MM.1S (cell line): ENCODE results near the gene TIMM23.

Source experiments
- EZH2 ChIP-seq: fragments of 300-600 bp; sonication (generic); optimal IDR thresholded peaks from 2 replicates; pipeline ENCODE3; 2017; ENCODE audit warnings: low read depth, mild to moderate bottlenecking, antibody characterized with exemption, low read length, mixed read lengths
- TF ChIP-seq, protein P1 (sequence below): fragments of 300-600 bp; sonication (generic); IDR thresholded peaks from 2 replicates; pipeline ENCODE4 v1.5.1; 2016; ENCODE audit warnings: antibody characterized with exemption, low read length, mixed read lengths

DNA sequence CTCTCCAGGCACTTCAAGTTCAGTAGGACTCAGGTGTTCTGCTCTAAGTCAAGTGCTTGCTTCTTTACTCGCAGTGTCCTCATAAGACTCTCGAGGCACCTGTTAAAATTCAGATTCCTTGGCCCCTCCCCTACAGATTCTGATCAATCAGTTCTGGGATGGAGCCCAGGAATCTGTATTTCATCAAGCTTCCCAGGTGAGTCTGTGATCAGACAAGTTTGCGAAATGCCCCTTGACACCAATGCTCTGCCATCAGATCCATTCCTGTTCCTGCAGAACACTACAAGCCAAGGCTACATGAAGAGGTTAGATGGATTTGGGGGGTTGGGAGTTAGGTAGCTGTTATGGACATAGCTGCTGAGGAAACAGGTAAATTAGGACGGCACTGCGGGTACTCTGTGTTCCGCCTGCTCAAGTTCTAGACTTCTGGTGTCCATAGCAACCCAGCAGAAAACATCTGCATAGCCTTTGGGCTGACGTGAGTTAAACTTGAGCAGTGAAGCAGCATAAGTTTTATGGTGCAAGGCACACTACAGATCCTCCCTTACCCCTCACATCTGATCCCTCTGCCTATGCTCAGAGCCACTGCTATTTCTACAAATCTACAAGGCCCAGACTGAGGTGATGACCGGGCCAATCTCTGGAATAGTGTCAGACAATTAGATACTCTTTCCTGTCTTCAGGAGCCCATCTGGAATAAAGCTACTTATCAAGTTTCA lies 65.0 kb downstream of the TIMM23 start:
- no peak for TF ChIP-seq EZH2
- TF ChIP-seq, protein P1, sequence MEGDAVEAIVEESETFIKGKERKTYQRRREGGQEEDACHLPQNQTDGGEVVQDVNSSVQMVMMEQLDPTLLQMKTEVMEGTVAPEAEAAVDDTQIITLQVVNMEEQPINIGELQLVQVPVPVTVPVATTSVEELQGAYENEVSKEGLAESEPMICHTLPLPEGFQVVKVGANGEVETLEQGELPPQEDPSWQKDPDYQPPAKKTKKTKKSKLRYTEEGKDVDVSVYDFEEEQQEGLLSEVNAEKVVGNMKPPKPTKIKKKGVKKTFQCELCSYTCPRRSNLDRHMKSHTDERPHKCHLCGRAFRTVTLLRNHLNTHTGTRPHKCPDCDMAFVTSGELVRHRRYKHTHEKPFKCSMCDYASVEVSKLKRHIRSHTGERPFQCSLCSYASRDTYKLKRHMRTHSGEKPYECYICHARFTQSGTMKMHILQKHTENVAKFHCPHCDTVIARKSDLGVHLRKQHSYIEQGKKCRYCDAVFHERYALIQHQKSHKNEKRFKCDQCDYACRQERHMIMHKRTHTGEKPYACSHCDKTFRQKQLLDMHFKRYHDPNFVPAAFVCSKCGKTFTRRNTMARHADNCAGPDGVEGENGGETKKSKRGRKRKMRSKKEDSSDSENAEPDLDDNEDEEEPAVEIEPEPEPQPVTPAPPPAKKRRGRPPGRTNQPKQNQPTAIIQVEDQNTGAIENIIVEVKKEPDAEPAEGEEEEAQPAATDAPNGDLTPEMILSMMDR: no peak
